Measurements from ENCODE around the gene RAB6B.

RAB6B gene

DNA sequence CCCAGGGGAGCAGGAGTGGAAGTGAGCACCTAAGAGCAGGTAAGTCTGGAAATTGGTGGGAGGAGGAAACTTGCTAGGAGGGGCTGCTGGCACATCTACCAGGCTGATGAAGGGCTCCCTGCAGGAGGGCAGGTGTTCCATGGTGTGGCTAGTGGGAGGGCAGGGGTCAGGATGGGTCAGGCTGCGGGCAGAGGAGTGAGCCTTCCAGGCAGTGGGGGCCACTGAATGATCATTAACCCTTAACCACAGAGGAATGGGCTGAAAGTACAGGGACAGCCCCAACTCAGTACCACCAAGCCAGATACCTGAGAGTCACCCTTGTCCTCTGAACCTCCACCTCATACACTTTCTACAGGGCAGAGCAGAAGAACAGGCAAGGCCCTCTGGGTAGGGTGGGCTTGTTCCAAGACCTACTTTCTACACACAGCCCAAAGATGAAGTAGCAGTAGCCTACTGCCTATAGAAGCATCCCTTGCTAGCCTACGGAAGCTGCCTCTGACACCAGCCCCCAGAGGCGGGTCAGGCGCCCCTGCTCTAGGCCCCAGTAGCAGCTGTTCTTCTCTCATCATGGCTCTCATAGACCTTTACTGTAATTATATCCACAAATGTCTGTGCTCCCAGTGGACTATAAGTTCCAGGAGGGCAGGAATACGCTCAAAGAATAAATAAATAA, 4.6 kb downstream of the RAB6B start:
- ChIA-PET POLR2A (no interaction called here), CTCF (no interaction called here)
- H3K27ac ChIP-seq (ENCODE audit: extremely low read depth, low read depth, low read length) = no peak overlapping the region
- H3K4me3 ChIP-seq (ENCODE audit: low read depth, low read length) = no peak overlapping the region
- no peaks in the 10 kb centered on the region for H3K36me3 ChIP-seq (ENCODE audit: control insufficient read depth in 2 of 2, insufficient read depth in 1 of 2, low read length in 2 of 2)
- no peaks in the 10 kb centered on the region; the same call in 1 of the 2 replicates for H3K4me1 ChIP-seq (ENCODE audit: control insufficient read depth, insufficient read depth, low read length)
- H3K9me3 ChIP-seq (ENCODE audit: control insufficient read depth, insufficient read depth, low read depth, low read length) = no peaks in the 10 kb centered on the region
- TF ChIP-seq, protein P1, sequence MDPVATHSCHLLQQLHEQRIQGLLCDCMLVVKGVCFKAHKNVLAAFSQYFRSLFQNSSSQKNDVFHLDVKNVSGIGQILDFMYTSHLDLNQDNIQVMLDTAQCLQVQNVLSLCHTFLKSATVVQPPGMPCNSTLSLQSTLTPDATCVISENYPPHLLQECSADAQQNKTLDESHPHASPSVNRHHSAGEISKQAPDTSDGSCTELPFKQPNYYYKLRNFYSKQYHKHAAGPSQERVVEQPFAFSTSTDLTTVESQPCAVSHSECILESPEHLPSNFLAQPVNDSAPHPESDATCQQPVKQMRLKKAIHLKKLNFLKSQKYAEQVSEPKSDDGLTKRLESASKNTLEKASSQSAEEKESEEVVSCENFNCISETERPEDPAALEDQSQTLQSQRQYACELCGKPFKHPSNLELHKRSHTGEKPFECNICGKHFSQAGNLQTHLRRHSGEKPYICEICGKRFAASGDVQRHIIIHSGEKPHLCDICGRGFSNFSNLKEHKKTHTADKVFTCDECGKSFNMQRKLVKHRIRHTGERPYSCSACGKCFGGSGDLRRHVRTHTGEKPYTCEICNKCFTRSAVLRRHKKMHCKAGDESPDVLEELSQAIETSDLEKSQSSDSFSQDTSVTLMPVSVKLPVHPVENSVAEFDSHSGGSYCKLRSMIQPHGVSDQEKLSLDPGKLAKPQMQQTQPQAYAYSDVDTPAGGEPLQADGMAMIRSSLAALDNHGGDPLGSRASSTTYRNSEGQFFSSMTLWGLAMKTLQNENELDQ (tag by site-specific recombination; IDR thresholded peaks at IDR 0.05; ENCODE audit: low read depth) = no peak
- no peak for TF ChIP-seq MYNN (tag by site-specific recombination; IDR thresholded peaks at IDR 0.05; ENCODE audit: borderline replicate concordance)
- TF ChIP-seq REPIN1 (tag by site-specific recombination; IDR thresholded peaks at IDR 0.05; ENCODE audit: low read depth) = no peak
- no peak for TF ChIP-seq ZFP3 (tag by site-specific recombination; IDR thresholded peaks at IDR 0.05; ENCODE audit: low read depth)
- TF ChIP-seq ZNF366 (tag by site-specific recombination; conservative IDR thresholded peaks at IDR 0.05) = no peak
- TF ChIP-seq ZNF274 (IDR thresholded peaks at IDR 0.05; ENCODE audit: low read length) = no peak
- TF ChIP-seq ZNF274 (tag by site-specific recombination; IDR thresholded peaks at IDR 0.05; ENCODE audit: borderline replicate concordance) = no peak
- TF ChIP-seq BCL6B (tag by site-specific recombination; IDR thresholded peaks at IDR 0.05) = no peak
- no peak for TF ChIP-seq OVOL3 (tag by site-specific recombination; IDR thresholded peaks at IDR 0.05)
- no peak for TF ChIP-seq ZNF350 (tag by site-specific recombination; IDR thresholded peaks at IDR 0.05)
- TF ChIP-seq ZNF791 (tag by site-specific recombination; IDR thresholded peaks at IDR 0.05) = no peak
- no peak for TF ChIP-seq ZNF624 (tag by site-specific recombination; IDR thresholded peaks at IDR 0.05)
- TF ChIP-seq ZNF426 (tag by site-specific recombination; IDR thresholded peaks at IDR 0.05) = no peak
- TF ChIP-seq ZNF146 (tag by site-specific recombination; IDR thresholded peaks at IDR 0.05) = no peak

DNA sequence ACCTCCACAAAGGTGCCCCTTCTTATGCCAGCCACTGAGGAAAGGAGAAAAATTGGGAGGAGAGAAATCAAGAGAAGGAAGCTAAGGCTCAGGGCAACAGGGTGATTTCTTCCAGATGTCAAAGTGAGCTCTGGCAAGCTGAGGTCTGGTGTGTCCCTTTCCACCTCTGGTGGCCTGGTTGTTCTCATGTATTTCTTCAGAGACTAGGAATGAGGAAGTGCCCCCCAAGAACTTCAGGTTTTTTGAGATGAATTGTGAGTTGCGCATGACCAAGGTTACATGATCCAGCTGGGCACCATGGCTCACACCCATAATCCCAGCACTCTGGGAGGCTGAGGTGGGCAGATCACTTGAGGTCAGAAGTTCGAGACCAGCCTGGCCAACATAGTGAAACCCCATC, 5.6 kb downstream of the RAB6B start:
- ChIA-PET CTCF (no interaction called here), POLR2A (no interaction called here)
- no peak for TF ChIP-seq HOXA7 (CRISPR knock-in tag; IDR thresholded peaks at IDR 0.05; ENCODE audit: borderline replicate concordance)
- TF ChIP-seq RBAK (tag by site-specific recombination; IDR thresholded peaks at IDR 0.05) = no peak
- TF ChIP-seq SETDB1 (IDR thresholded peaks at IDR 0.05; ENCODE audit: insufficient read length, low read length) = no peak
- no peak for TF ChIP-seq ZNF544 (tag by site-specific recombination; IDR thresholded peaks at IDR 0.05)
- TF ChIP-seq ZNF707 (tag by site-specific recombination; IDR thresholded peaks at IDR 0.05) = no peak
- no peak for TF ChIP-seq ZNF10 (tag by site-specific recombination; IDR thresholded peaks at IDR 0.05)
- no peak for TF ChIP-seq FEZF1 (tag by site-specific recombination; IDR thresholded peaks at IDR 0.05)
- Histone ChIP-seq H3K4me3 (ENCODE audit: low read depth, low read length) (no peak overlapping the region), H3K4me1 (ENCODE audit: control insufficient read depth, insufficient read depth, low read length) (no peaks in the 10 kb centered on the region), H3K36me3 (ENCODE audit: control insufficient read depth in 2 of 2, insufficient read depth in 1 of 2, low read length in 2 of 2) (no peaks in the 10 kb centered on the region), H3K27ac (ENCODE audit: extremely low read depth, low read depth, low read length) (no peak overlapping the region), H3K9me3 (ENCODE audit: control insufficient read depth, insufficient read depth, low read depth, low read length) (no peaks in the 10 kb centered on the region)

Data from HEK293 (cell line).